CD4-positive, alpha-beta memory T cell (primary cell): ENCODE results near the gene CXADR. TPM values are rescaled to one million over a fixed set of nuclear protein-coding genes. Genes with fewer than 3 reads are reported as not detected.

Source experiments
- CTCF ChIA-PET: fragments of 350-600 bp; sonication (Branson Sonifier 250); formaldehyde crosslinking; loops from one replicate; lab custom pipeline; 2021; ENCODE audit warnings: inconsistent platforms; ENCODE audit not compliant: partially characterized antibody; lab: Charles Lee
- POLR2A ChIA-PET: fragments of 350-600 bp; sonication (Branson Sonifier 250); formaldehyde crosslinking; loops from one replicate; lab custom pipeline; 2021; ENCODE audit not compliant: partially characterized antibody; lab: Charles Lee
- DNase-seq, 5 donors: peaks; one replicate each; pipeline versions ENCODE4 v3.0.0 to v3.0.0-alpha.2; 2020 to 2022; ENCODE audit warnings: mixed read lengths in 1 of 5
- H3K27ac ChIP-seq: one replicate; pipeline ENCODE4 v1.7.0; 2013; ENCODE audit warnings: low read depth, low read length
- H3K27me3 ChIP-seq: 2 replicates; pipeline ENCODE4 v1.7.0; 2013; ENCODE audit warnings: mild to moderate bottlenecking, low read length, moderate library complexity; ENCODE audit not compliant: insufficient read depth
- H3K36me3 ChIP-seq: 2 replicates; pipeline ENCODE4 v1.7.0; 2013; ENCODE audit warnings: mild to moderate bottlenecking, low read length, moderate library complexity; ENCODE audit not compliant: insufficient read depth
- H3K4me1 ChIP-seq: 2 replicates; pipeline ENCODE4 v1.7.0; 2013; ENCODE audit warnings: mild to moderate bottlenecking, low read length, moderate library complexity; ENCODE audit not compliant: insufficient read depth
- H3K4me3 ChIP-seq, 2 donors: one replicate each; pipeline ENCODE4 v1.7.0; 2013; ENCODE audit warnings: low read length in 2 of 2, mild to moderate bottlenecking in 1 of 2
- H3K9me3 ChIP-seq, 2 donors: one replicate each; pipeline ENCODE4 v1.7.0; 2013; ENCODE audit warnings: low read length in 2 of 2, control low read depth in 1 of 2; ENCODE audit not compliant: control insufficient read depth in 1 of 2
- H3K27ac Mint-ChIP-seq, 7 donors: one replicate each; pipeline ENCODE4 v1.8.0; 2020 to 2021; ENCODE audit warnings: mixed read lengths in 7 of 7, mild to moderate bottlenecking in 6 of 7, inconsistent platforms in 3 of 7, moderate library complexity in 3 of 7
- H3K27me3 Mint-ChIP-seq, 2 donors: one replicate each; pipeline ENCODE4 v1.8.0; 2020 to 2021; ENCODE audit warnings: mixed read lengths in 2 of 2
- H3K36me3 Mint-ChIP-seq, 2 donors: one replicate each; pipeline ENCODE4 v1.8.0; 2020 to 2021; ENCODE audit warnings: mixed read lengths in 2 of 2, inconsistent platforms in 1 of 2, mild to moderate bottlenecking in 1 of 2
- H3K4me1 Mint-ChIP-seq, 4 donors: one replicate each; pipeline ENCODE4 v1.8.0; 2020 to 2021; ENCODE audit warnings: mixed read lengths in 4 of 4, mild to moderate bottlenecking in 1 of 4
- H3K4me3 Mint-ChIP-seq, 8 donors: one replicate each; pipeline ENCODE4 v1.8.0; 2020 to 2021; ENCODE audit warnings: mixed read lengths in 8 of 8, mild to moderate bottlenecking in 7 of 8, moderate library complexity in 6 of 8, inconsistent platforms in 3 of 8
- H3K9me3 Mint-ChIP-seq, 8 donors: one replicate each; pipeline ENCODE4 v1.8.0; 2020 to 2021; ENCODE audit warnings: mixed read lengths in 8 of 8, mild to moderate bottlenecking in 5 of 8, inconsistent platforms in 3 of 8, moderate library complexity in 1 of 8
- intact Hi-C: fragments of 100-400 bp; cut with micrococcal nuclease; formaldehyde crosslinking; loops from one replicate; pipeline ENCODE4 v1.15.1; 2023
- polyA plus RNA-seq, 2 donors: library from polyadenylated mRNA; unstranded; fragments of 300-500 nt; fragmentation: Illumina TruSeq; gene quantifications; one replicate each; pipeline ENCODE4 v1.2.3, GENCODE V29; 2021
- total RNA-seq, 2 experiments: library from RNA; stranded (reverse); gene quantifications; one replicate each; pipeline ENCODE4 v1.2.3, GENCODE V29; 2021

The CXADR gene
- total RNA-seq (1 to 10 TPM in 1 of 2 experiments, under 1 TPM in 1; 0.64 to 1.4 TPM), polyA plus RNA-seq (1 to 10 TPM in 1 of 2 donors, under 1 TPM in 1; 0.13 to 1.0 TPM)

DNA sequence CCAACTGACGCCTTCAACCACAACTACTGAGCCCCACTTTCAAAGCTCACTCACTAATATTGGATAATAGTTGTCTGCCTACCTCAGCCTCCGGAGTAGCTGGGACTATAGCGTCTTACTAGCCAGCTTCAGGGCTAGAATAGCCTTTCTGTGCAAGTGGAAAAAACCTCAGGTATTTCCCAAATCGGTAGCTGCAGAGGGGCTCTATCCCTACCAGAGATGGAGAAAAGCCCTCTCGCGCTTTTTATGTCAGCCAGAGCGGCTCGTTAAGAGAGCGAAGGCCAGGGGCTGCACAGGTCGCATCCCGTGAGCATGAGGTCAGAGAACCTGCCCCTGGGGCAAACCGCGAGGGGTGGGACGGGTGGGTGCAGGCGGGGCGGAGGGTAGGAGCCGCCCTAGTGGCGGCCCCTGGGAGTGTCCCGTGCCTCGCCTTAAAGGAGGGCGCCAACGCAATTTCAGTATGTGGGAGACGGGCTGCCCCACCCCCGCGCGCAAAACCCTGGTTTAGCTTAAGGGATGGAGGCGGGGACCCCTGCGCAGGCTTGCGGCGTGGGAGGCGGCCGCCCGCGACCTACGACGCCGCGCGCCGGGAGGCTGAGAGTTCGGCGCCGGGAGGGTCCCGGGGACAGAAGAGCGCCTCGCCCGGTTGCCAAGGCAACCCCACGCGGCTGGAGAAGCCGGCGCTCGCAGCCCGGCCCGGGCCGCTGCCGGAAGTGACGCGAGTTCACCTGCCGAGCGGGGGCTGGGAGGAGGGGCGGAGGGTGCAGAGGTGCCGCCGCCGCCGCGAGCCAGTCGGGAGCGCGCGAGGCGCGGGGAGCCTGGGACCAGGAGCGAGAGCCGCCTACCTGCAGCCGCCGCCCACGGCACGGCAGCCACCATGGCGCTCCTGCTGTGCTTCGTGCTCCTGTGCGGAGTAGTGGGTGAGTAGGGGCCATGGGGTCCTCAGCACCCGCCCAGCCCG lies at the start of gene CXADR:
Gene CXADR (plus strand): TSS at position 791 of the 961 bp plus-strand sequence. CDS start 87 bp downstream, at position 878.
- CTCF ChIA-PET = interaction anchor here (0.6 to 1.6 kb wide), 8 partner anchors 9 to 268 kb away, joined by 3 to 5 read pairs (median 3); no protein-coding TSS in a partner anchor
- intact Hi-C loops = loop anchor here (1.0 to 10.0 kb wide), 3 partner anchors 99 to 302 kb away; partner anchors contain the start of gene C21orf91
- H3K27ac ChIP-seq = peak within 1 kb of the TSS; percentile 34
- POLR2A ChIA-PET = interaction anchor here (1.4 to 1.8 kb wide), 2 partner anchors 98 to 100 kb away, joined by 5 read pairs; partner anchors contain the start of gene BTG3
- Mint-ChIP-seq H3K4me3 (peak within 1 kb of the TSS; percentile 85 to 94 (median 90)), H3K27ac (peak within 1 kb of the TSS; percentile 57 to 88 (median 75)), H3K9me3 (peaks cover 0 to 3% (median 0%) of the 10 kb centered on the region in 8 donors), H3K4me1 (peaks cover 12 to 21% (median 17%) of the 10 kb centered on the region in 4 donors), H3K36me3 (peaks cover 0 to 3% of the 10 kb centered on the region in 2 donors), H3K27me3 (peaks cover 5 to 6% of the 10 kb centered on the region in 2 donors)
- peak; percentile 81 to 84 (median 82) for DNase-seq
- H3K36me3 ChIP-seq = no peaks in the 10 kb centered on the region
- no peaks in the 10 kb centered on the region for H3K27me3 ChIP-seq
- H3K4me3 ChIP-seq = peak within 1 kb of the TSS; percentile 28 to 50
- H3K9me3 ChIP-seq = no peaks in the 10 kb centered on the region
- H3K4me1 ChIP-seq = peaks cover 18% of the 10 kb centered on the region

DNA sequence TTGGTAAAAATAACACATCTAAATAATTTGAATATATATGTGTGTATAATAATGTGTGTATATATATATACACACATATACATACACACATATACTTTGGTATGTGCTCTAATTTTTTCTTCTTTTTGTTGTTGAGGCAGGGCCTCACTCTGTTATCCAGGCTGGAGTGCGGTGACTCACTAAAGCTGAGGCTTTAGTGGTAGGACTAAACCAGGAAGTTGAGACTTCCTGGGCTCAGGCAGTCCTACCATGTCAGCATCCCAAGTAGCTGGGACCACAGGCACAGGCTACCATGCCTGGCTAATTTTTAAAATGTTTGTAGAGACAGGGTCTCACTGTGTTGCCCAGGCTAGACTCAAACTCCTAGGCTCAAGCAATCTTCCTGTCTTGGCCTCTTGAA lies 46.7 kb upstream of the CXADR start:
- Histone ChIP-seq H3K36me3 (no peaks in the 10 kb centered on the region), H3K27ac (no peak overlapping the region), H3K4me3 (no peak overlapping the region), H3K9me3 (no peaks in the 10 kb centered on the region), H3K27me3 (no peaks in the 10 kb centered on the region), H3K4me1 (no peaks in the 10 kb centered on the region)
- intact Hi-C loops = no loop called here
- no peak overlapping the region for H3K27ac Mint-ChIP-seq
- CTCF ChIA-PET = no interaction called here
- DNase-seq = no peak
- H3K9me3 Mint-ChIP-seq = peaks cover 0 to 3% (median 0%) of the 10 kb centered on the region in 8 donors
- peaks cover 0 to 4% of the 10 kb centered on the region in 2 donors for H3K27me3 Mint-ChIP-seq
- H3K36me3 Mint-ChIP-seq = no peaks in the 10 kb centered on the region
- H3K4me1 Mint-ChIP-seq = no peaks in the 10 kb centered on the region
- no peak overlapping the region for H3K4me3 Mint-ChIP-seq
- POLR2A ChIA-PET = no interaction called here

DNA sequence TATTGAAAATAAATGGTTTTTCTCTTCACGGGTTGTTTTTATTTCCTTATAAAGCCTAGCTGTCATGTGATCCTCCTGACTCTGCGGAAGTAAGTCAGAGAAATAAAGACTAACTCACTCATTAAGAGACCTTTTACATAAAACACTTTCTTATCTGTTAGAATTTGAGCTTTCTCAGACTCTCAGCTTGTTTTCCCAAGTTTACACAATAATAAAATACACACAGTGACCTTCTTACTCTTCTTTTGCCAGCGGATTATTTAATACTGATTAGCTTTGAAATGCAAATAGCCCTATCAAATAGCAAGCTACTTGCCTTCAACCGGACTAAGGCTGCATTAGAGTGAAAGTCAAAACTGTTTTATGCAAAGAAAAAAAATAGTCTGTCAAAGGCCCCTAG lies 45.5 kb upstream of the CXADR start:
- H3K36me3 Mint-ChIP-seq = no peaks in the 10 kb centered on the region
- H3K9me3 Mint-ChIP-seq = peaks cover 0 to 3% (median 0%) of the 10 kb centered on the region in 8 donors
- intact Hi-C loops = no loop called here
- Histone ChIP-seq H3K27me3 (no peaks in the 10 kb centered on the region), H3K9me3 (no peaks in the 10 kb centered on the region), H3K4me3 (no peak overlapping the region), H3K36me3 (no peaks in the 10 kb centered on the region), H3K4me1 (no peaks in the 10 kb centered on the region), H3K27ac (no peak overlapping the region)
- no peaks in the 10 kb centered on the region for H3K4me1 Mint-ChIP-seq
- H3K4me3 Mint-ChIP-seq = no peak overlapping the region
- DNase-seq = no peak
- H3K27ac Mint-ChIP-seq = no peak overlapping the region
- POLR2A ChIA-PET = no interaction called here
- H3K27me3 Mint-ChIP-seq = peaks cover 0 to 4% of the 10 kb centered on the region in 2 donors
- CTCF ChIA-PET = no interaction called here

DNA sequence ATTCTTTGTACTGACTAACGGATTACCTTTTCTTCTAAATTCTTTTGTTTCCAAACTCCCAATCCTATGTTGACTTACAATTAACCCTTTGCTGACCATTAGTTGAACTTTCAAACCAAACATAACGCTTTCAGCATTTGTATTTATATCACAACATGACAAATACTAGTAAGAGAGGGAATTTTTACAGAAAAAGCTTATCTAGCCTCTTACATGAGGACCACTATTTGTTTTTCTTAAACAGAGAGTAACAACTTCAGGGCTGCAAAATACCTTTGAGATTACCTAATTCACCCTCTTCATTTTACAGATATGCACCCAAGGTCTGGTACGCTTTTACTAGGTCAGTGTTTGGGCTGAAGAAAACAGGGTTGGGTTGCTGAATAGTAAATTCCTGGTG lies 45.0 kb upstream of the CXADR start:
- POLR2A ChIA-PET = no interaction called here
- no peak overlapping the region for H3K4me3 ChIP-seq

DNA sequence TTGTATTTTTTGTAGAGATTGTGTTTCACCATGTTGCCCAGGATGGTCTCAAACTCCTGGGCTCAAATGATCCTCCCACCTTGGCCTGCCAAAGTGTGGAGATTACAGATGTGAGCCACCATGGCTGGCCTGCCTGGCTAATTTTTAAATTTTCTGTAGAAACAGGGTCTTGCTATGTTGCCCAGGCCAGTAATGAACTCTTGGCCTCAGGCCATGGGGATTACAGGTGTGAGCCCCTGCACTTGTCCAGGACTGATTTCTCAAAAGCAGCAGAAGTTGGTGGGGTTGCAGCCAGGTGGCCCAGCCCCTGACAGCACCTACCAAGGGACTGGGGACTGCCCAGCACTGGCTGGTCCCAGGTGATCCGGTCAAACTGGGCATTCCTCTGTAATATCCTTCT lies 44.1 kb upstream of the CXADR start:
- ChIA-PET POLR2A (no interaction called here), CTCF (no interaction called here)
- Histone ChIP-seq H3K9me3 (no peaks in the 10 kb centered on the region), H3K4me1 (no peaks in the 10 kb centered on the region), H3K27ac (no peak overlapping the region), H3K36me3 (no peaks in the 10 kb centered on the region), H3K27me3 (no peaks in the 10 kb centered on the region), H3K4me3 (no peak overlapping the region)
- Mint-ChIP-seq H3K27ac (no peak overlapping the region), H3K27me3 (peaks cover 0 to 5% of the 10 kb centered on the region in 2 donors), H3K9me3 (peaks cover 0 to 3% (median 0%) of the 10 kb centered on the region in 8 donors), H3K36me3 (no peaks in the 10 kb centered on the region), H3K4me1 (no peaks in the 10 kb centered on the region), H3K4me3 (no peak overlapping the region)
- DNase-seq = no peak
- intact Hi-C loops = no loop called here

More for the DNA sequence above, 45.0 kb upstream of the CXADR start:
- no peak for DNase-seq
- intact Hi-C loops = no loop called here
- H3K9me3 ChIP-seq = no peaks in the 10 kb centered on the region
- peaks cover 0 to 6% of the 10 kb centered on the region in 2 donors for H3K27me3 Mint-ChIP-seq
- CTCF ChIA-PET = no interaction called here
- peaks cover 0 to 3% (median 0%) of the 10 kb centered on the region in 8 donors for H3K9me3 Mint-ChIP-seq
- no peak overlapping the region for H3K4me3 Mint-ChIP-seq
- no peaks in the 10 kb centered on the region for H3K27me3 ChIP-seq
- no peaks in the 10 kb centered on the region for H3K4me1 Mint-ChIP-seq
- no peak overlapping the region for H3K27ac ChIP-seq
- no peak overlapping the region for H3K27ac Mint-ChIP-seq
- no peaks in the 10 kb centered on the region for H3K36me3 ChIP-seq
- no peaks in the 10 kb centered on the region for H3K36me3 Mint-ChIP-seq
- no peaks in the 10 kb centered on the region for H3K4me1 ChIP-seq

DNA sequence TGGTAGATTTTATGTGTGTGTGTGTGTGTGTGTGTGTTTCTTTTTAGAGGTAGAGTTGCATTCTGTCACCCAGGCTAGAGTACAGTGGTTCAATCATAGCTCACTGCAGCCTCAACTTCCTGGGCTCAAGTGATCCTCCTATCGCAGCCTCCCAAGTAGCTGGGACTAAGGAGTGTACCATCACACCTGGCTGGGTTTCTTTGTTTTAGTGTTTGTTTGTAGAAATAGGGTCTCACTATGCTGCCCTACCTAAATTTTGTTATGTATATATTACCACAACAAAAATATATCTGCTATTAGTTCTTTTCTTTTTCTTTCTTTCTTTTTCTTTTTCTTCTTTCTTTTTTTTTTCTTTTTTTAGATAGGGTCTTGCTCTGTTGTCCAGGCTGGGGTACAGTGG lies 43.1 kb upstream of the CXADR start:
- Mint-ChIP-seq H3K4me1 (no peaks in the 10 kb centered on the region), H3K4me3 (no peak overlapping the region), H3K9me3 (peaks cover 0 to 3% (median 0%) of the 10 kb centered on the region in 8 donors), H3K36me3 (no peaks in the 10 kb centered on the region), H3K27me3 (peaks cover 2 to 5% of the 10 kb centered on the region in 2 donors), H3K27ac (no peak overlapping the region)
- no peak for DNase-seq
- intact Hi-C loops = no loop called here
- ChIA-PET POLR2A (no interaction called here), CTCF (interaction anchor here (0.7 kb wide), 1 partner anchor 1212 kb away, joined by 3 read pairs; no protein-coding TSS in a partner anchor)
- Histone ChIP-seq H3K4me3 (no peak overlapping the region), H3K4me1 (no peaks in the 10 kb centered on the region), H3K27me3 (no peaks in the 10 kb centered on the region), H3K27ac (no peak overlapping the region), H3K9me3 (no peaks in the 10 kb centered on the region), H3K36me3 (no peaks in the 10 kb centered on the region)

DNA sequence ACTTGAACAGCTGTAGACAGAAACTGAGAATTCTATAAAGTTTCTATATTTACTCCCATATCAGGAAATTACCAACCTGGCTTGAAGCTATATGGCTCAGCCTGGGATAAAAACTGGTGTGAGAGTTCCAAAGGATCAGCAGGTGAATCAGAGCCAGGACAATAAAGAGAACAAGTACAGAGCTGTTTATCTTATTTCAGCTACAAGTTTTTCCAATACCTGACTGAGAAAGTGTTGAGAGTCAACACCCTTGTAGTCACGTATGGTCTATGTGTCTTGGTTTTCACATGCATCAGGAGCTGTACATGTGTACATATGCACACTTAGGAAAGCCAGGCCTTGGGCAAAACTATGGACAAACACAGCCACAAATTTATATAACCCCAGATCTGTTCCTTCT lies 40.7 kb upstream of the CXADR start:
- Mint-ChIP-seq H3K4me3 (no peak overlapping the region), H3K27me3 (peaks cover 2 to 5% of the 10 kb centered on the region in 2 donors), H3K27ac (no peak overlapping the region), H3K4me1 (no peaks in the 10 kb centered on the region), H3K36me3 (no peaks in the 10 kb centered on the region), H3K9me3 (peaks cover 0 to 3% (median 0%) of the 10 kb centered on the region in 8 donors)
- Histone ChIP-seq H3K9me3 (no peaks in the 10 kb centered on the region), H3K36me3 (no peaks in the 10 kb centered on the region), H3K27me3 (no peaks in the 10 kb centered on the region), H3K27ac (no peak overlapping the region), H3K4me3 (no peak overlapping the region), H3K4me1 (no peaks in the 10 kb centered on the region)
- intact Hi-C loops = no loop called here
- ChIA-PET CTCF (no interaction called here), POLR2A (no interaction called here)
- no peak for DNase-seq
